Kidney epithelial cell (primary cell): ENCODE results near the gene HABP4. TPM values are rescaled to one million over a fixed set of nuclear protein-coding genes. Genes with fewer than 3 reads are reported as not detected.
"Not testable (repeated sequence)": the region's sequence is repeated elsewhere in the genome, so short reads cannot be mapped to it uniquely, and the experiment has no call there.

Experiments used
- DNase-seq: peaks from one replicate; pipeline ENCODE4 v3.0.0-alpha.2; 2010; ENCODE audit warnings: low read depth
- H3K27me3 ChIP-seq: 2 replicates; pipeline ENCODE4 v1.6.0; 2011; ENCODE audit warnings: low read length; ENCODE audit not compliant: control insufficient read depth, insufficient read depth
- H3K36me3 ChIP-seq: 2 replicates; pipeline ENCODE4 v1.5.1; 2011; ENCODE audit warnings: low read length; ENCODE audit not compliant: control insufficient read depth, insufficient read depth
- H3K4me3 ChIP-seq: 2 replicates; pipeline ENCODE4 v1.5.1; 2011; ENCODE audit warnings: low read depth, mild to moderate bottlenecking, control low read depth, low read length
- total RNA-seq: library from RNA; depleted of rRNA; stranded (reverse); fragments of >200 nt; gene quantifications from 2 replicates; pipeline ENCODE4 v1.2.3, GENCODE V29; 2015
- TF ChIP-seq, protein P1 (sequence below): IDR thresholded peaks from 2 replicates; pipeline ENCODE4 v1.5.1; 2011; ENCODE audit warnings: mild to moderate bottlenecking, moderate library complexity, low read length, control low read depth, inconsistent platforms; ENCODE audit not compliant: insufficient read depth, poor library complexity, severe bottlenecking

Gene HABP4
- total RNA-seq, 1 donor from 2014 or later = 26.7 TPM

DNA sequence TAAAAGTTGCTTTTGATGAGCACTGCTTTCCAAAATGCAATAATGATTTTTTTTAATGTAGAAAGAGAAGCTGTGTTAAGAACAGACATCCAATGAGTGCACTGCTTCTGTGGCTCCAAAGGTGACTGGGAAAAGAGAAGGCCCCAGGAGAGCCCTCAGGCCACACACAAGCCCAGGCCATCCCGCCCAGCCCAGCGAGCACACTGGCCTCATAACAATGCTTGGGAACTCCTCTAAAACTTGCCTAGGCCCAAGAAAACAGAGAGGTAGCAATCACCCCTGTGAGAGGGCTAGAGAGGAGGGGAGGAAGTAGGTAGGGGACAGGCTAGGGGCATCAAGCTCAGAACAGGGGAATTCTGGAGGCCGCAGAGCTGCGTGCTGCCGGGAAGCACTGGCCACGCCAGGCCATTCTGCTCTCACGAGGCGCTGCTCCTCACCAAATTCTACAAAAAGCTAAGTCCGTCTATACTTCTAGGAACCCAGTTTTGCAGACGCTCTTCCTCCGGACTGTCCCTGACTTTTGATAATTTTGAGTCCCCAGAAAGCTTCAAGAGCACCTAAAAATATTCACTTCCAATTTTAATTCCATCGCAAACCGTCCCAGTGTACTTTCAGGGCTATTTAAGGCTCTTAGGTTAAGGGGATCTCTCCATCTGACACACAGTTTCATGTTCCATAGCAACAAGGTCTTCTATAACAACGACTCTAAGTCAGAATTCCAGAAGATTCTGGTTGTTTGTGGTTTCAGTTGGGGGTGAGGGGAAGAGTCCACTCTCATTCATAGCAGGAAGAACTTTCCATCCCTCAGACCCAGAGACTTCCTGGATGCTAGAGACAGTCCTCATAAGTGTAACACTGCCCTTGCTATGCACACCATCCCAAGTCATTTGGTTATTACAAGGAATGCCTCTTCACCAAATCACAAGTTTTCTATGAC is 51.0 kb downstream of the HABP4 start:
- TF ChIP-seq, protein P1, sequence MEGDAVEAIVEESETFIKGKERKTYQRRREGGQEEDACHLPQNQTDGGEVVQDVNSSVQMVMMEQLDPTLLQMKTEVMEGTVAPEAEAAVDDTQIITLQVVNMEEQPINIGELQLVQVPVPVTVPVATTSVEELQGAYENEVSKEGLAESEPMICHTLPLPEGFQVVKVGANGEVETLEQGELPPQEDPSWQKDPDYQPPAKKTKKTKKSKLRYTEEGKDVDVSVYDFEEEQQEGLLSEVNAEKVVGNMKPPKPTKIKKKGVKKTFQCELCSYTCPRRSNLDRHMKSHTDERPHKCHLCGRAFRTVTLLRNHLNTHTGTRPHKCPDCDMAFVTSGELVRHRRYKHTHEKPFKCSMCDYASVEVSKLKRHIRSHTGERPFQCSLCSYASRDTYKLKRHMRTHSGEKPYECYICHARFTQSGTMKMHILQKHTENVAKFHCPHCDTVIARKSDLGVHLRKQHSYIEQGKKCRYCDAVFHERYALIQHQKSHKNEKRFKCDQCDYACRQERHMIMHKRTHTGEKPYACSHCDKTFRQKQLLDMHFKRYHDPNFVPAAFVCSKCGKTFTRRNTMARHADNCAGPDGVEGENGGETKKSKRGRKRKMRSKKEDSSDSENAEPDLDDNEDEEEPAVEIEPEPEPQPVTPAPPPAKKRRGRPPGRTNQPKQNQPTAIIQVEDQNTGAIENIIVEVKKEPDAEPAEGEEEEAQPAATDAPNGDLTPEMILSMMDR = no peak
- Histone ChIP-seq H3K4me3 (no peak overlapping the region), H3K36me3 (no peaks in the 10 kb centered on the region), H3K27me3 (no peaks in the 10 kb centered on the region)
- no peak for DNase-seq

DNA sequence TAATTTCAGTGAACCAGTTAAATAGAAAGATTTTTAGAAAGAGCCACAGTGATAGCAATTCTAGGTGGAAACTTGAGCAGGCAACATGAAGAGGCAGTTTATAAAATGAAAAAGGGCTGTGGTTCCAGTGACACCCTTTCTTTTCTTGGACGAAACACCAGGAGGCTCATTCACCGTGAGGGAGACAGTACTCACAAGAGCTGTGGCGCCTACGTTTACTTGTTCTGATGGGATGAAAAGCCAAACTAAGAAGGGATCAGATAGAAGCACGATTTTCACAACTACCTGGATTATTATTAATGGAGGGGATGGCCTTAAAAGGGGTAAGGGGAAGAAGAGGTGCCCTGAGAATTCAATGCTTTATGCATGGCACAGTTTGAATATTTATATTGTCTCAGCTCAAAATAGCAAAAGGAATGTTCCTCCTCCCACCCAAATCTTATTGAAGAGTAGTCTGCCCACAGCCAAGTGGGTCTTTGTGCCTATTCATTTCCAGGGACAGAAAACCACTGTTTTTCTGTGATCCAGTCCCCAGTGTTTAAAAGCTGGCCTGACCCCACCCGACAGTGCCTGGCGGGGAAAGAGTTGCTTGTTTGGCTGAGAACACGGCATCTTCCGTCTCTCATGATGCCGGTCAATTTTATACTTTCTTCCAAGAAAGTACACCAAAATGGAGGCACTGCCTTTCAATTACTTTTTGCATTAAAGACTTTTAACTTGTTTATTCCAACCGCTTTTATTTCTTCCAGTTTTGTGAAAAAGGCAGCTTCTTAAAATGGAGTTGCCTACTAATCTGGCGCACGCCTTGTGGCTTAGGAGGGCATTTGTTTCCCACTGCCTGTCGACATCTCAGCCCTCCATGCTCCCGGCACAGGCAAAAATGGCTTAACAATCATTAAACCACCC is 51.9 kb downstream of the HABP4 start:
- Histone ChIP-seq H3K27me3 (no peaks in the 10 kb centered on the region), H3K4me3 (no peak overlapping the region), H3K36me3 (no peaks in the 10 kb centered on the region)
- DNase-seq = no peak
- TF ChIP-seq, protein P1 = no peak

DNA sequence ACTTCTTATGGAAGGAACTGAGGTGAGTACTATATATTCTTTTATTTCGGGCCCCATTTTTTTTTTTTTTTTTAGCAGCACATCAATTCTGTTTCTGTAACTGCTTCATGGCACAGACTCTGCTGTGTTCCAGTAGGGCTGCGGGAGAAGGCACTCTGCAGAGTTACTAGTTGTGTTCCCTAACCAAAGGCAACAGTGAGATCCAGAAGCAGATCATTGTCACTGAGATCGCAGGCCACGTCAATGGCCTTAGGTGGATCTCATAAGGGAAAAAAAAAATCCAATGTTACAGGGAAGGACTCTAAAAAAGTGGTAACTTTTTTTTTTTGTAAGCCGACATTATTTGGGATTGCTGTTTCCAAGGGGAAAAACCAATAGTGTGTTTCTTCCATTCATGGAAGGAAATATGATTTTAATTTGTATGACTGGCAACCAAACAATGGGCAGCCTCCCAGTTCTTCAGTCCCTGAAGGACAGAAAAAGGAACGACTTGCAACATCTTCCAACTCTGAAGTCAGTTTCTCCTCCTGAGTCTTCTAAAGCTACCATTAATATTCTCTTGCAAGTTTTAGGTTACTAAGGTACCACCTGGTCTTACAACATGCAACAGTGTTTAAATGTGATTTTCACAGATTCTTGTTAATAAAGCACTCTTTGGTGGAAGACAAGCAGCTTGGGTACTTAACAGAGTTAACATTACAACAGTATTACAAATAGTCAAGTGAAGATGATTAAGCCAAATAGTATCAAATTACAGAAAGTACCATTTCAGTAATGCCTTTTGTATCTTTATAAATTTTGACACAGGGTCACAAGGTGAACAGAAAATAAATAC is 52.8 kb downstream of the HABP4 start:
- no peak for DNase-seq
- no peak overlapping the region for H3K4me3 ChIP-seq

DNA sequence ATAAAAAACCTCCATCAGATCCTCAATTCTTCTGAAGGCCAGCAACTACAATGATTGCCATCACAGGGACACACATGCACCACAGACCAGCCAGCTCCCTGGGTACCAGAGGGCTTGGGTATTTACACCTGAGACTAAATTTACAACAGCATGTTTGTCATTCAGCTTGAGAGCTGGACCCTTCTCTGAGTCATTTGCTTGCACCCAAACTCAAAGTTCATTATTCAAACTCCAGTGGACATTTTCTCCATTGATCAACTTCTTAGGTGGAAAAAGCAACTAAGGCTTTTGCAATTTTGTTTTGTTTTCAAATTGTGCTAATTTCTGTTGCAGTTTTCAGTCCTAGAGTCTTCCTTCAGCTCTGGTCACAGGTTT is 53.4 kb downstream of the HABP4 start:
- H3K36me3 ChIP-seq, H3K4me3 ChIP-seq, H3K27me3 ChIP-seq, DNase-seq: not testable (repeated sequence)

More for the DNA sequence above, 52.8 kb downstream of the HABP4 start:
- TF ChIP-seq, protein P1 = no peak
- Histone ChIP-seq H3K27me3 (no peaks in the 10 kb centered on the region), H3K36me3 (no peaks in the 10 kb centered on the region)

DNA sequence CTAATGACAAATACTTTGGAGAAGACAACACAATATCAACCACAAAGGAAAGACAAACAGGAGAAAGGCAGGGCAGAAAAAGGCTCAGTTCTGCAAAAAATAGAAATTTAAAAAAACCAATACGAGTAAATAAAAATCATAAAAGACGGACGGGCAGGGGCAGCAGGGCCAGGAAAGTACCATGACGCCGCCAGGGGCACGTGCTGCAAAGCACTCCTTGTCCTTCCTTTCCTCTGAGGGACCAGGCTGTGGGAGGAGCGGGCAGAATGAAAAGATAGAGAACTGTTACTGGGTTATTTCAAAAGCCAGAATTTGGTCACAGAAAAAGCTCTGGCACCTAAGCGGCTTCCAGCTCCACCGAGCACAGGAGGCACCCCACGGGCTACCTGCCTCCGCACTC is 53.9 kb downstream of the HABP4 start:
- H3K27me3 ChIP-seq = no peaks in the 10 kb centered on the region
- TF ChIP-seq, protein P1 = no peak
- H3K36me3 ChIP-seq = no peaks in the 10 kb centered on the region
- no peak for DNase-seq
- H3K4me3 ChIP-seq = no peak overlapping the region
